NB4 (cell line): ENCODE measurements around the gene ABCB1.

Experiments
- DNase-seq: peaks from one replicate; pipeline ENCODE4 v3.0.0; 2010; ENCODE audit warnings: low read depth
- H3K4me3 ChIP-seq: one replicate; pipeline ENCODE4 v1.5.1; 2011; ENCODE audit warnings: mild to moderate bottlenecking, low read depth, low read length, moderate library complexity
- MYC ChIP-seq: IDR thresholded peaks from 2 replicates; pipeline ENCODE4 v1.6.1; 2011; ENCODE audit warnings: low read depth, low read length
- POLR2A ChIP-seq: IDR thresholded peaks from 2 replicates; pipeline ENCODE4 v1.6.1; 2011; ENCODE audit warnings: mild to moderate bottlenecking; ENCODE audit not compliant: insufficient read length; ENCODE audit errors: extremely low read depth
- TF ChIP-seq, protein P1 (sequence below): IDR thresholded peaks from 2 replicates; pipeline ENCODE4 v1.6.1; 2011; ENCODE audit warnings: low read depth, low read length
- TF ChIP-seq, protein P2 (sequence below): IDR thresholded peaks from one replicate; pipeline ENCODE4 v1.5.1; 2012; ENCODE audit warnings: low read depth, low read length

ABCB1 gene

DNA sequence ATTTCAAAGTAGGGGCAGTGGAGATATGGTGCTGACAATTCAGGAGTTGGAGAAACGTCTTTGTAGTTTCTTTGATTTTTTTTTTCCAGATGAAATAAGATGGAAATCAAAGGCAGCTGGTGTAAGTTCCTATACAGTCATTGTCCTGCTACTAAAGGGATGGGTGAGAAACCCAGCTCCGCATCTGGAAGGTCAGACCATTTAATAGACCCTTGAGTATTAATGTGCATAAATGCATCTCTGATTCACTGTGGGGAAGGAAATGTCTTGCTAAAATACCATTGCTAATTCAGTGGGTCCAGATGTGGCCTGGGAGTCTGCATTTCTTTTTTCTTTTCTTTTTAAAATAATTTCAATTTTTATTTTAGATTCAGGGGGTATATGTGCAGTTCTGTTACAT is 140.7 kb downstream of the ABCB1 start:
- H3K4me3 ChIP-seq: no peak overlapping the region
- DNase-seq: no peak
- TF ChIP-seq, protein P1, sequence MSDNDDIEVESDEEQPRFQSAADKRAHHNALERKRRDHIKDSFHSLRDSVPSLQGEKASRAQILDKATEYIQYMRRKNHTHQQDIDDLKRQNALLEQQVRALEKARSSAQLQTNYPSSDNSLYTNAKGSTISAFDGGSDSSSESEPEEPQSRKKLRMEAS: no peak
- no peak for TF ChIP-seq MYC
- TF ChIP-seq, protein P2, sequence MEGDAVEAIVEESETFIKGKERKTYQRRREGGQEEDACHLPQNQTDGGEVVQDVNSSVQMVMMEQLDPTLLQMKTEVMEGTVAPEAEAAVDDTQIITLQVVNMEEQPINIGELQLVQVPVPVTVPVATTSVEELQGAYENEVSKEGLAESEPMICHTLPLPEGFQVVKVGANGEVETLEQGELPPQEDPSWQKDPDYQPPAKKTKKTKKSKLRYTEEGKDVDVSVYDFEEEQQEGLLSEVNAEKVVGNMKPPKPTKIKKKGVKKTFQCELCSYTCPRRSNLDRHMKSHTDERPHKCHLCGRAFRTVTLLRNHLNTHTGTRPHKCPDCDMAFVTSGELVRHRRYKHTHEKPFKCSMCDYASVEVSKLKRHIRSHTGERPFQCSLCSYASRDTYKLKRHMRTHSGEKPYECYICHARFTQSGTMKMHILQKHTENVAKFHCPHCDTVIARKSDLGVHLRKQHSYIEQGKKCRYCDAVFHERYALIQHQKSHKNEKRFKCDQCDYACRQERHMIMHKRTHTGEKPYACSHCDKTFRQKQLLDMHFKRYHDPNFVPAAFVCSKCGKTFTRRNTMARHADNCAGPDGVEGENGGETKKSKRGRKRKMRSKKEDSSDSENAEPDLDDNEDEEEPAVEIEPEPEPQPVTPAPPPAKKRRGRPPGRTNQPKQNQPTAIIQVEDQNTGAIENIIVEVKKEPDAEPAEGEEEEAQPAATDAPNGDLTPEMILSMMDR: no peak
- TF ChIP-seq POLR2A: no peak

DNA sequence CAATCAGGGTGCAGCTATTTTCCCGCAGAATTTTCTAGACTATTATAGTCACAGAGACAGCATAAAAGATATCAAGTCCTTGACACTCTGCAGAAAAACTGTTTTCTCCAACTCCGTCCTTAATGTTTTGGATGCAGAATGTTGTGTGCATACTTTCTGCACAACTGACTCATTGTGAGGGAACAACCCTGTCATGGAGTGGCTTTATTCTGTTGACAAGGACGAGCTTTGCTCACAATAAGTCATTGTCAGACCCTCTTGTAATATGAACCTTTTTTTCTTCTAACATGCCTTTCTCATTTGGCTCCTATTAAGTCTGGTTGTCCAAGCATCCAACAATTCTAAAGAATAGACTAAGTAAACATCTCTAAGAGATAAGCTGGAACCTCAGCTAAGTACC is 142.5 kb downstream of the ABCB1 start:
- no peak for DNase-seq
- TF ChIP-seq, protein P2: no peak
- TF ChIP-seq, protein P1: no peak
- TF ChIP-seq MYC: no peak
- no peak for TF ChIP-seq POLR2A

DNA sequence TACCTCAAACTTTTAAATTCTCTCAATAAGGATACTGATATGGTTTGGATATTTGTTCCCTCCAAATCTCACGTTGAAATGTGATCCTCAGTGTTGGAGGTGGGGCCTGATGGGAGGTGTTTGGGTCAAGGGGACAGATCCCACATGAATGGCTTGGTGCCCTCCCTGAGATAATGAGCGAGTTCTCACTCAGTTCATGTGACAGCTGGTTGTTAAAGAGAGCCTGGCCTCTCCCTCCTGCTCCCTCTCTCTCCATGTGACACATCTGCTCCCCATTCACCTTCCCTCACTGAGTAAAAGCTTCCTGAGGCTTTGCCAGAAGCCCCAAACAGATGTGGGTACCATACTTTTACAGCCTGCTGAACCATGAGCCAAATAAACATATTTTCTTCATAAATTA is 144.4 kb downstream of the ABCB1 start:
- no peak overlapping the region for H3K4me3 ChIP-seq
- TF ChIP-seq POLR2A: no peak
- TF ChIP-seq MYC: no peak
- TF ChIP-seq, protein P1: no peak
- TF ChIP-seq, protein P2: no peak
- DNase-seq: no peak

More for the DNA sequence above, 142.5 kb downstream of the ABCB1 start:
- no peak overlapping the region for H3K4me3 ChIP-seq
